ENCODE results near the gene CNR1.

CNR1 gene

GRCh38 chr6:88143421-88144157, 22.6 kb downstream of the CNR1 start:
- DNase-seq = no peak

GRCh38 chr6:88142297-88142668, 23.9 kb downstream of the CNR1 start:
- no peak for DNase-seq

GRCh38 chr6:88141561-88142296, 24.4 kb downstream of the CNR1 start:
- DNase-seq = no peak

- no peak for DNase-seq
Observed at GRCh38 chr6:88137915-88138314, 28.2 kb downstream of the CNR1 start.

GRCh38 chr6:88135578-88136114, 30.5 kb downstream of the CNR1 start:
- no peak for DNase-seq

GRCh38 chr6:88134575-88134974, 31.6 kb downstream of the CNR1 start:
- DNase-seq = no peak

GRCh38 chr6:88133718-88134117, 32.4 kb downstream of the CNR1 start:
- DNase-seq = no peak

- no peak for DNase-seq
Observed at GRCh38 chr6:88124925-88125557, 41.1 kb downstream of the CNR1 start.

- DNase-seq = no peak
Observed at GRCh38 chr6:88120635-88121034, 45.5 kb downstream of the CNR1 start.

GRCh38 chr6:88119769-88120168, 46.4 kb downstream of the CNR1 start:
- no peak for DNase-seq

GRCh38 chr6:88116276-88116675, 49.9 kb downstream of the CNR1 start:
- DNase-seq = no peak

GRCh38 chr6:88115307-88115706, 50.8 kb downstream of the CNR1 start:
- DNase-seq = no peak

- no peak for DNase-seq
Observed at GRCh38 chr6:88114838-88115237, 51.3 kb downstream of the CNR1 start.

GRCh38 chr6:88111991-88112390, 54.2 kb downstream of the CNR1 start:
- no peak for DNase-seq

- no peak for DNase-seq
Observed at GRCh38 chr6:88107241-88107640, 58.9 kb downstream of the CNR1 start.

GRCh38 chr6:88105741-88106340, 60.3 kb downstream of the CNR1 start:
- no peak for DNase-seq
